Neural cell (in vitro differentiated cells): ENCODE results near the gene ZBTB40.

Source experiments
- CTCF ChIP-seq: fragments of 450-650 bp; IDR thresholded peaks from 2 replicates; pipeline ENCODE4 v1.5.1; 2014; ENCODE audit warnings: antibody characterized with exemption, mild to moderate bottlenecking, moderate library complexity; ENCODE audit not compliant: poor library complexity, severe bottlenecking
- EP300 ChIP-seq: fragments of 450-650 bp; conservative IDR thresholded peaks from 2 replicates; pipeline ENCODE4 v1.6.1; 2014; ENCODE audit warnings: antibody characterized with exemption, mild to moderate bottlenecking, moderate library complexity; ENCODE audit not compliant: poor library complexity, severe bottlenecking
- EZH2 ChIP-seq: fragments of 200-600, 300-800 bp; shearing (Covaris generic), sonication (generic); IDR thresholded peaks from 2 replicates; pipeline ENCODE4 v1.6.1; 2014; ENCODE audit warnings: antibody characterized with exemption, low read length, borderline replicate concordance, mild to moderate bottlenecking; ENCODE audit not compliant: insufficient read depth, poor library complexity, severe bottlenecking
- MXI1 ChIP-seq: fragments of 450-650 bp; conservative IDR thresholded peaks from 2 replicates; pipeline ENCODE4 v1.6.1; 2014; ENCODE audit warnings: antibody characterized with exemption, mild to moderate bottlenecking; ENCODE audit not compliant: poor library complexity, severe bottlenecking
- POLR2AphosphoS5 ChIP-seq: IDR thresholded peaks from 2 replicates; pipeline ENCODE4 v1.6.1; 2012
- RAD21 ChIP-seq: fragments of 450-650 bp; conservative IDR thresholded peaks from 2 replicates; pipeline ENCODE4 v1.6.1; 2014; ENCODE audit warnings: antibody characterized with exemption, mild to moderate bottlenecking, moderate library complexity
- SMC3 ChIP-seq: fragments of 450-650 bp; conservative IDR thresholded peaks from 2 replicates; pipeline ENCODE4 v1.6.1; 2014; ENCODE audit warnings: antibody characterized with exemption, mild to moderate bottlenecking, moderate library complexity; ENCODE audit not compliant: poor library complexity

- TF ChIP-seq CTCF (no peak), POLR2AphosphoS5 (no peak), EP300 (no peak), EZH2 (no peak), SMC3 (no peak), MXI1 (no peak), RAD21 (no peak)
These were observed 127.2 kb downstream of the ZBTB40 start for GRCh38 chr1:22578732-22579361.
